LNCAP (cell line): Measurements from ENCODE around the gene ZSCAN22.

Experiments used
- TF ChIP-seq, protein P1 (sequence below): fragments of 450-650 bp; IDR thresholded peaks from 2 replicates; pipeline ENCODE4 v1.5.1; 2017; ENCODE audit warnings: mild to moderate bottlenecking

ZSCAN22 gene

GRCh38 chr19:58385891-58386575 is 59.2 kb downstream of the ZSCAN22 start:
- TF ChIP-seq, protein P1, sequence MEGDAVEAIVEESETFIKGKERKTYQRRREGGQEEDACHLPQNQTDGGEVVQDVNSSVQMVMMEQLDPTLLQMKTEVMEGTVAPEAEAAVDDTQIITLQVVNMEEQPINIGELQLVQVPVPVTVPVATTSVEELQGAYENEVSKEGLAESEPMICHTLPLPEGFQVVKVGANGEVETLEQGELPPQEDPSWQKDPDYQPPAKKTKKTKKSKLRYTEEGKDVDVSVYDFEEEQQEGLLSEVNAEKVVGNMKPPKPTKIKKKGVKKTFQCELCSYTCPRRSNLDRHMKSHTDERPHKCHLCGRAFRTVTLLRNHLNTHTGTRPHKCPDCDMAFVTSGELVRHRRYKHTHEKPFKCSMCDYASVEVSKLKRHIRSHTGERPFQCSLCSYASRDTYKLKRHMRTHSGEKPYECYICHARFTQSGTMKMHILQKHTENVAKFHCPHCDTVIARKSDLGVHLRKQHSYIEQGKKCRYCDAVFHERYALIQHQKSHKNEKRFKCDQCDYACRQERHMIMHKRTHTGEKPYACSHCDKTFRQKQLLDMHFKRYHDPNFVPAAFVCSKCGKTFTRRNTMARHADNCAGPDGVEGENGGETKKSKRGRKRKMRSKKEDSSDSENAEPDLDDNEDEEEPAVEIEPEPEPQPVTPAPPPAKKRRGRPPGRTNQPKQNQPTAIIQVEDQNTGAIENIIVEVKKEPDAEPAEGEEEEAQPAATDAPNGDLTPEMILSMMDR: no peak

- TF ChIP-seq, protein P1: no peak
Measured at GRCh38 chr19:58386576-58387337, 60.0 kb downstream of the ZSCAN22 start, which contains the start of gene RPS5. Gene RPS5 (plus strand): TSS chr19:58387269. CDS start chr19:58388138, 869 bp downstream.

DNA sequence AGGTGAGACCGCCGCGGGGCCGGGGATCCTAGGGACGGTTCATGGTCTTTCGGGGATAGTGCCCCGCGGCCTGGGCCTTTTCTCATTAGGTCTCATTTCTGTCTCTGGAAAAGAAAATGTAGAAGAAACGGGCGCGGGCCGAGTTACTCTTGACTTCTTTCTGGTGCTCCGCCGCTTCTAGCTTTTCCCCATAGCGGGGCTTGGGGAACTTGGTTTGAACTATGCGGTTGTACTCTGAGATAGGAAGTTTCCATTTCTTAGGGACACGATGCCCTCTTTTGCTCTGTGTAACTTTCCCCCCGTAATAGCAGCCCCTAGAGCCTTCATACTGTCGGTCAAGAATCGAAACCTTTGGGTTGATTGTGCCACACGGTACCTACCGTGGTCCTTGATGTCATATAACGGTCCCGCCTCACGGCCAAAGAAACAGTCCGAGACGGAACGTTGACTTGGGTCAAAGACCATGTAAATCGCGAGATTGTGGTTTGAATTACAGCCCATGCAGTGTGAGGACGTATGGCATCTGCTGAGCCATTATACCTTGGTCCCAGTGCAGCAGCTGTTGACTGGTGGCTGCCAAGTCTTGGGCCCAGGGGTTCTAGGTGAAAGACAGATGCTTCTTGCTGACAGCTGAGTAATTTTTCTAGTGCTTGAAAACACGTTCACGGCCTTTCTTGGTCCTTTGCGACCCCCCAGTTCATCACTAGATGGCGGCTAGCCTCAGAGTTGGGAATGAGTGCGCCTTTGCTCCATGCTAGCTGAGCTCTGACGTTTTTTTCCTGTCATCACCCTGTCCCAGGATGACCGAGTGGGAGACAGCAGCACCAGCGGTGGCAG is 60.8 kb downstream of the ZSCAN22 start:
- TF ChIP-seq, protein P1: no peak

DNA sequence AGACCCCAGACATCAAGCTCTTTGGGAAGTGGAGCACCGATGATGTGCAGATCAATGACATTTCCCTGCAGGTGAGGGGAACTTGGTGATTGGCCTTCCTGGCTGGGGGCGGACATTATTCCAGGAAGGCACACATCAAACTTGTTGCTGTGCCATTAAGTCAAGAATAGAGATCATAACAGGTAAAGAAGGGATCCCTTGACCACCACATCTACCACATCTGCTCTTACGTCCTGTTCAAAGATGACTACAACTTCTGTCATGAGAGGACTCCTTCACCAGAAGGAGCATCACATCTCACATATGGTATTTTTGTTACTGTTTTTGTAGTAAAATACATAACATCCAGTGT is 61.4 kb downstream of the ZSCAN22 start:
- TF ChIP-seq, protein P1: no peak
